K562 (cell line): ENCODE data around the gene TK1. TPM values are rescaled to one million over a fixed set of nuclear protein-coding genes. Genes with fewer than 3 reads are reported as not detected.
A peak's percentile ranks its signal among the peaks of the same experiment; 100 is the strongest.

Experiments used
- HDAC6 ChIP-seq: IDR thresholded peaks from 2 replicates; pipeline ENCODE4 v1.6.1; 2012; ENCODE audit warnings: low read depth, mild to moderate bottlenecking, control low read depth, inconsistent platforms, low read length, moderate library complexity
- MXD1 ChIP-seq: fragments of 250-450 bp; sonication (Bioruptor Pico); IDR thresholded peaks from 2 replicates; pipeline ENCODE4 v1.8.0; 2021; ENCODE audit warnings: borderline replicate concordance, mild to moderate bottlenecking, moderate library complexity; ENCODE audit not compliant: poor library complexity, severe bottlenecking
- OTX1 ChIP-seq: fragments of 450-650 bp; formaldehyde crosslinking; IDR thresholded peaks from 2 replicates; pipeline ENCODE4 v1.4.0; 2022; ENCODE audit warnings: mild to moderate bottlenecking
- PHTF2 ChIP-seq: fragments of 250-450 bp; sonication (Bioruptor Pico); IDR thresholded peaks from 2 replicates; pipeline ENCODE4 v1.5.0; 2021; ENCODE audit warnings: mild to moderate bottlenecking
- RB1 ChIP-seq: fragments of 450-650 bp; IDR thresholded peaks from 2 replicates; pipeline ENCODE4 v1.6.1; 2017; ENCODE audit warnings: low read depth, mild to moderate bottlenecking
- TBP ChIP-seq: optimal IDR thresholded peaks from 2 replicates; pipeline ENCODE3; 2011; ENCODE audit warnings: low read depth, low read length, improper control_type of control experiment
- ZBTB2 ChIP-seq: fragments of 450-650 bp; IDR thresholded peaks from 2 replicates; pipeline ENCODE4 v1.6.1; 2016; ENCODE audit warnings: antibody characterized with exemption
- ZNF253 ChIP-seq: fragments of 250-450 bp; sonication (Bioruptor Pico); conservative IDR thresholded peaks from 2 replicates; pipeline ENCODE4 v1.6.1; 2021; ENCODE audit warnings: mild to moderate bottlenecking
- ZNF778 ChIP-seq: fragments of 450-650 bp; formaldehyde crosslinking; IDR thresholded peaks from 2 replicates; pipeline ENCODE4 v1.4.0; 2020; ENCODE audit warnings: mild to moderate bottlenecking, moderate library complexity
- polyA plus RNA-seq, 8 experiments: library from polyadenylated mRNA; depleted of rRNA in 4 of 8; stranded (reverse) in 5 of 8; unstranded in 3 of 8; fragments of >200 nt; fragmentation: Nextera tagmentation in 2 of 8; fragmentation: Illumina TruSeq in 1 of 8; extraction: Ambion mirVana in 2 of 8; extraction: Trizol in 1 of 8; gene quantifications; 2 replicates each; pipeline versions ENCODE4 v1.2.1 to v1.2.3, GENCODE V29; 2011 to 2014; ENCODE audit warnings: inconsistent platforms in 1 of 8, missing spikeins in 1 of 8
- total RNA-seq, 7 experiments: library from RNA; depleted of rRNA in 6 of 7; stranded (reverse); fragments of >200 nt in 6 of 7; fragmentation: Illumina TruSeq in 2 of 7; extraction: Trizol in 2 of 7; gene quantifications; 2 replicates each; pipeline versions ENCODE4 v1.2.1 to v1.2.3, GENCODE V29; 2011 to 2021; ENCODE audit warnings: low replicate concordance in 1 of 7
- TF ChIP-seq, protein P1 (sequence below): fragments of 450-650 bp; IDR thresholded peaks from 2 replicates; pipeline ENCODE4 v1.6.1; 2016; ENCODE audit warnings: mild to moderate bottlenecking, moderate library complexity
- TF ChIP-seq, protein P2 (sequence below): sonication (generic); formaldehyde crosslinking; IDR thresholded peaks from 2 replicates; pipeline ENCODE4 v1.8.0; 2022; ENCODE audit warnings: mild to moderate bottlenecking, missing genetic modification reagents

TK1 gene
- total and polyA plus RNA-seq, 9 of the 15 experiments (the other 6 are each of a cell fraction or from before 2014, with no cell fraction given), result 8.4 to 280 (median 103) TPM

DNA sequence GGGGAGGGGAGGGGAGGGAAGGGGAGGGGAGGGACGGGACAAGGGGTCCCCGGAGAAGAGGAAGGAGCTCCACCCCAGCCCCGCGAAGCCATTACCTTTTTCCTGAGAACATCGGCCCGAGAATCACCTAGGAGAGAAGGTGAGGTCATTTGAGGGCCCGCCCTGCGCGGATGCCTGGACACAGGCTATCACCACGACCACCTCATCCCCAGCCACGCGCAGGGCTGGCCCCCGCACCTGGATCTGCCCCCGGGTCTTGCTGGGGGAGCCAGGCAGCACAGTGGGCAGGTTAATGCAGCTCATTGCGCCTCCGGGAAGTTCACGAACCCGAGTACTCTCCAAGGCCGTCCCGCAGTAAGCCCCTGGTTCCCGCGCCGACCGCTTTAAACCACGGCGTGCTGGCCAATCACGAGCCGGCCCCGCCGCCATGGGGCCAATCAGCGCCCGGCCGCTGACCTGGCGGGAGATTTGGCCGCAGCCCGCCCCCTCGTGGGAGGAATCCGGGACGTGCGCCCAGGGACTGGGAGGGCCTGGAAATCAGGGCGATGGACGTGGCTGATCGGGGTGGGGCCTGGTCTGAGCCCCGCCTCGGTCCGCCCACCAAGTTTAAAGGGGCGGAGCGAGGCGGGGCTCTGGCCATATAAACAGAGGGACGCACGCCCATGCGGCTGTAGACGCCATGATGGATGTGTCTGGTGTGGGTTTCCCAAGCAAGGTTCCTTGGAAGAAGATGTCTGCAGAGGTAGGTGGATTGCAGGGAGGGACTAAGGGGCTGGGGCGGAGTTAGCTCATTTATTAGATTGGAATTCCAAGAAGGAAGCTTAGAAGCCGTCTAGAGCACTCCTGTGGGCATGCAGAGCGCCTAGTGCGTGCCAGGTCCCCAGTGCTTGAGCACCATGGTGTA lies at the start of gene TK1, which contains the start of gene AFMID (continued):
- TF ChIP-seq HDAC6 (no peak), RB1 (peak; percentile 100), ZBTB2 (0 out of 2 replicates have a peak, but pooled peaks have one; percentile 12), ZNF778 (CRISPR knock-in tag) (no peak), PHTF2 (no peak), ZNF253 (CRISPR knock-in tag) (no peak), TBP (peak; percentile 95), OTX1 (CRISPR knock-in tag) (peak; percentile 38; the same call in 1 of the 2 replicates), MXD1 (peak; percentile 44)
- TF ChIP-seq, protein P1, sequence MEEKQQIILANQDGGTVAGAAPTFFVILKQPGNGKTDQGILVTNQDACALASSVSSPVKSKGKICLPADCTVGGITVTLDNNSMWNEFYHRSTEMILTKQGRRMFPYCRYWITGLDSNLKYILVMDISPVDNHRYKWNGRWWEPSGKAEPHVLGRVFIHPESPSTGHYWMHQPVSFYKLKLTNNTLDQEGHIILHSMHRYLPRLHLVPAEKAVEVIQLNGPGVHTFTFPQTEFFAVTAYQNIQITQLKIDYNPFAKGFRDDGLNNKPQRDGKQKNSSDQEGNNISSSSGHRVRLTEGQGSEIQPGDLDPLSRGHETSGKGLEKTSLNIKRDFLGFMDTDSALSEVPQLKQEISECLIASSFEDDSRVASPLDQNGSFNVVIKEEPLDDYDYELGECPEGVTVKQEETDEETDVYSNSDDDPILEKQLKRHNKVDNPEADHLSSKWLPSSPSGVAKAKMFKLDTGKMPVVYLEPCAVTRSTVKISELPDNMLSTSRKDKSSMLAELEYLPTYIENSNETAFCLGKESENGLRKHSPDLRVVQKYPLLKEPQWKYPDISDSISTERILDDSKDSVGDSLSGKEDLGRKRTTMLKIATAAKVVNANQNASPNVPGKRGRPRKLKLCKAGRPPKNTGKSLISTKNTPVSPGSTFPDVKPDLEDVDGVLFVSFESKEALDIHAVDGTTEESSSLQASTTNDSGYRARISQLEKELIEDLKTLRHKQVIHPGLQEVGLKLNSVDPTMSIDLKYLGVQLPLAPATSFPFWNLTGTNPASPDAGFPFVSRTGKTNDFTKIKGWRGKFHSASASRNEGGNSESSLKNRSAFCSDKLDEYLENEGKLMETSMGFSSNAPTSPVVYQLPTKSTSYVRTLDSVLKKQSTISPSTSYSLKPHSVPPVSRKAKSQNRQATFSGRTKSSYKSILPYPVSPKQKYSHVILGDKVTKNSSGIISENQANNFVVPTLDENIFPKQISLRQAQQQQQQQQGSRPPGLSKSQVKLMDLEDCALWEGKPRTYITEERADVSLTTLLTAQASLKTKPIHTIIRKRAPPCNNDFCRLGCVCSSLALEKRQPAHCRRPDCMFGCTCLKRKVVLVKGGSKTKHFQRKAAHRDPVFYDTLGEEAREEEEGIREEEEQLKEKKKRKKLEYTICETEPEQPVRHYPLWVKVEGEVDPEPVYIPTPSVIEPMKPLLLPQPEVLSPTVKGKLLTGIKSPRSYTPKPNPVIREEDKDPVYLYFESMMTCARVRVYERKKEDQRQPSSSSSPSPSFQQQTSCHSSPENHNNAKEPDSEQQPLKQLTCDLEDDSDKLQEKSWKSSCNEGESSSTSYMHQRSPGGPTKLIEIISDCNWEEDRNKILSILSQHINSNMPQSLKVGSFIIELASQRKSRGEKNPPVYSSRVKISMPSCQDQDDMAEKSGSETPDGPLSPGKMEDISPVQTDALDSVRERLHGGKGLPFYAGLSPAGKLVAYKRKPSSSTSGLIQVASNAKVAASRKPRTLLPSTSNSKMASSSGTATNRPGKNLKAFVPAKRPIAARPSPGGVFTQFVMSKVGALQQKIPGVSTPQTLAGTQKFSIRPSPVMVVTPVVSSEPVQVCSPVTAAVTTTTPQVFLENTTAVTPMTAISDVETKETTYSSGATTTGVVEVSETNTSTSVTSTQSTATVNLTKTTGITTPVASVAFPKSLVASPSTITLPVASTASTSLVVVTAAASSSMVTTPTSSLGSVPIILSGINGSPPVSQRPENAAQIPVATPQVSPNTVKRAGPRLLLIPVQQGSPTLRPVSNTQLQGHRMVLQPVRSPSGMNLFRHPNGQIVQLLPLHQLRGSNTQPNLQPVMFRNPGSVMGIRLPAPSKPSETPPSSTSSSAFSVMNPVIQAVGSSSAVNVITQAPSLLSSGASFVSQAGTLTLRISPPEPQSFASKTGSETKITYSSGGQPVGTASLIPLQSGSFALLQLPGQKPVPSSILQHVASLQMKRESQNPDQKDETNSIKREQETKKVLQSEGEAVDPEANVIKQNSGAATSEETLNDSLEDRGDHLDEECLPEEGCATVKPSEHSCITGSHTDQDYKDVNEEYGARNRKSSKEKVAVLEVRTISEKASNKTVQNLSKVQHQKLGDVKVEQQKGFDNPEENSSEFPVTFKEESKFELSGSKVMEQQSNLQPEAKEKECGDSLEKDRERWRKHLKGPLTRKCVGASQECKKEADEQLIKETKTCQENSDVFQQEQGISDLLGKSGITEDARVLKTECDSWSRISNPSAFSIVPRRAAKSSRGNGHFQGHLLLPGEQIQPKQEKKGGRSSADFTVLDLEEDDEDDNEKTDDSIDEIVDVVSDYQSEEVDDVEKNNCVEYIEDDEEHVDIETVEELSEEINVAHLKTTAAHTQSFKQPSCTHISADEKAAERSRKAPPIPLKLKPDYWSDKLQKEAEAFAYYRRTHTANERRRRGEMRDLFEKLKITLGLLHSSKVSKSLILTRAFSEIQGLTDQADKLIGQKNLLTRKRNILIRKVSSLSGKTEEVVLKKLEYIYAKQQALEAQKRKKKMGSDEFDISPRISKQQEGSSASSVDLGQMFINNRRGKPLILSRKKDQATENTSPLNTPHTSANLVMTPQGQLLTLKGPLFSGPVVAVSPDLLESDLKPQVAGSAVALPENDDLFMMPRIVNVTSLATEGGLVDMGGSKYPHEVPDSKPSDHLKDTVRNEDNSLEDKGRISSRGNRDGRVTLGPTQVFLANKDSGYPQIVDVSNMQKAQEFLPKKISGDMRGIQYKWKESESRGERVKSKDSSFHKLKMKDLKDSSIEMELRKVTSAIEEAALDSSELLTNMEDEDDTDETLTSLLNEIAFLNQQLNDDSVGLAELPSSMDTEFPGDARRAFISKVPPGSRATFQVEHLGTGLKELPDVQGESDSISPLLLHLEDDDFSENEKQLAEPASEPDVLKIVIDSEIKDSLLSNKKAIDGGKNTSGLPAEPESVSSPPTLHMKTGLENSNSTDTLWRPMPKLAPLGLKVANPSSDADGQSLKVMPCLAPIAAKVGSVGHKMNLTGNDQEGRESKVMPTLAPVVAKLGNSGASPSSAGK, result peak; percentile 84
- TF ChIP-seq, protein P2, sequence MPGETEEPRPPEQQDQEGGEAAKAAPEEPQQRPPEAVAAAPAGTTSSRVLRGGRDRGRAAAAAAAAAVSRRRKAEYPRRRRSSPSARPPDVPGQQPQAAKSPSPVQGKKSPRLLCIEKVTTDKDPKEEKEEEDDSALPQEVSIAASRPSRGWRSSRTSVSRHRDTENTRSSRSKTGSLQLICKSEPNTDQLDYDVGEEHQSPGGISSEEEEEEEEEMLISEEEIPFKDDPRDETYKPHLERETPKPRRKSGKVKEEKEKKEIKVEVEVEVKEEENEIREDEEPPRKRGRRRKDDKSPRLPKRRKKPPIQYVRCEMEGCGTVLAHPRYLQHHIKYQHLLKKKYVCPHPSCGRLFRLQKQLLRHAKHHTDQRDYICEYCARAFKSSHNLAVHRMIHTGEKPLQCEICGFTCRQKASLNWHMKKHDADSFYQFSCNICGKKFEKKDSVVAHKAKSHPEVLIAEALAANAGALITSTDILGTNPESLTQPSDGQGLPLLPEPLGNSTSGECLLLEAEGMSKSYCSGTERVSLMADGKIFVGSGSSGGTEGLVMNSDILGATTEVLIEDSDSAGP (CRISPR knock-in tag), result no peak
